Measurements from ENCODE around the gene ZBTB7A.

The ZBTB7A gene

DNA sequence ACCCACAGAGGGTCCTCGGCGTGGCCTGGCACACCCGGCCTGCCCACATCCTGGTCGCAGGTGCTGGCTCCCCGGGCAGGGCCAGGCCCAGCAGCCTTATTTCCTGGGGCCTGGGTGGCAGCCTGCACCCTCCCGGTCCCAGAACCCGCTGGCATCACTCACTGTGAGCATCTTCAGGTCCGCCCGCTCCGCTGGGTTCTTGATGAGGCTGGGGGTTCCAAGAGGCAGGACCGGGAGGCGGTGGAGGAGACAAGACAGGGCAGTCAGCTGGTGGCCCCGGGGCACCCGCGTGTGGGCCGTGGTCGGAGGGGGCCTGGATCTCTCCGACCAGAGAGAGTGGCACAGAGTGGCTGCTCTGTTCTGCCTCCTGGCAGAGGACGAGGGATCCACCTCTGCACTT is 27.6 kb upstream of the ZBTB7A start:
- TF ChIP-seq, protein P1, sequence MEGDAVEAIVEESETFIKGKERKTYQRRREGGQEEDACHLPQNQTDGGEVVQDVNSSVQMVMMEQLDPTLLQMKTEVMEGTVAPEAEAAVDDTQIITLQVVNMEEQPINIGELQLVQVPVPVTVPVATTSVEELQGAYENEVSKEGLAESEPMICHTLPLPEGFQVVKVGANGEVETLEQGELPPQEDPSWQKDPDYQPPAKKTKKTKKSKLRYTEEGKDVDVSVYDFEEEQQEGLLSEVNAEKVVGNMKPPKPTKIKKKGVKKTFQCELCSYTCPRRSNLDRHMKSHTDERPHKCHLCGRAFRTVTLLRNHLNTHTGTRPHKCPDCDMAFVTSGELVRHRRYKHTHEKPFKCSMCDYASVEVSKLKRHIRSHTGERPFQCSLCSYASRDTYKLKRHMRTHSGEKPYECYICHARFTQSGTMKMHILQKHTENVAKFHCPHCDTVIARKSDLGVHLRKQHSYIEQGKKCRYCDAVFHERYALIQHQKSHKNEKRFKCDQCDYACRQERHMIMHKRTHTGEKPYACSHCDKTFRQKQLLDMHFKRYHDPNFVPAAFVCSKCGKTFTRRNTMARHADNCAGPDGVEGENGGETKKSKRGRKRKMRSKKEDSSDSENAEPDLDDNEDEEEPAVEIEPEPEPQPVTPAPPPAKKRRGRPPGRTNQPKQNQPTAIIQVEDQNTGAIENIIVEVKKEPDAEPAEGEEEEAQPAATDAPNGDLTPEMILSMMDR (IDR thresholded peaks at IDR 0.05; ENCODE audit: low read depth, low read length), result no peak
- no peak for DNase-seq (ENCODE audit: low read depth in 2 of 2)
- no peak overlapping the region for H3K4me3 ChIP-seq (replicated peaks in 1 of 2; ENCODE audit: low read depth in 2 of 2, low read length in 2 of 2)

DNA sequence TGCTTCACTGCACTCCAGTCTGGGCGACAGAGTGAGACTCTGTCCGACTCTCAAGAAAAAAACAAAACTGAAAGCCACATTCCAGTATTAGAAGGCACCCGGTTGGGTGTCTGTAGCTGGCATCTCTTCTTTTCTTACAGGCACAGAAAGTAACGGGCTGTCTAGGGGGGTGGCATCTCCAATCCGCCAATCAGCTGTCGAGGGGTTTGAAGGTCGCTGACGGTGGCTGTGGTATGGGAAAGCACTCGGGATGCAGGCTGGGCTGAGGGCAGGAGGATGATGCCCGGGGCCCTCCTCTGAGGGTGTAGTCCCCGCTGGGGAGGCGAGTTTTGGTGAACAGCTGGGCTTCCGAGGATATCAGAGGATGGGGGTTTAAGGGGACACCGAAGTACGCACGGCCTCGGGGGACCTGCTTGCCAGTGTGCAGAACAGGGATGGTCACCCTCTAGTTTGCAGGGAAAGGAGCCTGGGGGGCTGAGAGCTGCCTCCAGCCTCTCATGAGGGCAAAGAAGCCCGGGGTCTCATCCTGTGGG is 27.0 kb upstream of the ZBTB7A start:
- TF ChIP-seq, protein P1 (IDR thresholded peaks at IDR 0.05; ENCODE audit: low read depth, low read length), result no peak
- H3K4me3 ChIP-seq (replicated peaks in 1 of 2; ENCODE audit: low read depth in 2 of 2, low read length in 2 of 2), result no peak overlapping the region

DNA sequence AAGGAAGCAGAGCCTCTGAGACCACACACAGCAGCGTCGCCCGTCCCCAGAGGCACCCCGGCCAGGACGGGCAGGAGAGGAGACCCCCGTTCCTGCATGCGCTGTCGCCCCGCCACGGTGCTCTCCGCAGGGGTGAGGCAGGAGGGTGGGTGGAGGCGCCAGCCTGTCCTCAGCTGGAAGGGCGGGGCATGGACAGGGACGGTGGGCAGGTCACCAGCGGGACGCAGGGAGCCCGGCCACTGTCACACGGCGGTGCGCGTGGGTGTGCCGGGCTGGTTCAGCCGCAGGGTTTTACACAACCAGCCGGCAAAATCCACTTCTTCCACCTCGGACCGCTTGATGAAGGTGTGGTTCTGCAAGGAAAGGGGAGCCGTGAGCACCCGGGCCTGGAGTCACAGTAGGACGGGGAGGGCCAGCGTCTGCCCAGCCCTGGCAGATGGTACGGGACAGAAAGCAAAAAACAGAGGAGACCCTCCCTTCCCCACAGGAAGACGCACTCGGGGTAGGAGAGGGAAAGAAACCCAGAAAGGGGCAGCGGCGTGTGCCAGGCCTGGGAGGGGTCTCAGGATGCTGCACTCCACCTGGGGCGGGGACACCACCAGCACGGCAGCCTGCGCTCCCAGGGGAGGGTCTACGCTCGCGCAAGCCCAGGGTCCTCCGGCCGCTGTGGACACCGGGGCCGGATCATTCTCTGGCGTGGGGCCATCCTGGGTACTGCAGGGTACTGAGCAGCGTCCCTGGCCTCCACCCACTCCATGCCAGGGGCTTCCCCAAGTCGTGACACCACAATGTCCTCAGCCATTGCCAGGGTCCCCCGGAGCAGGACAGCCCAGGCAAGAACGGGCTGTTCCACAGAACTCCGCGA is 23.9 kb upstream of the ZBTB7A start:
- H3K4me3 ChIP-seq (replicated peaks in 1 of 2; ENCODE audit: low read depth in 2 of 2, low read length in 2 of 2), result no peak overlapping the region
- no peak for DNase-seq (ENCODE audit: low read depth in 2 of 2)
- TF ChIP-seq, protein P1 (IDR thresholded peaks at IDR 0.05; ENCODE audit: low read depth, low read length), result no peak

More for the DNA sequence above, 27.0 kb upstream of the ZBTB7A start:
- DNase-seq (ENCODE audit: low read depth in 2 of 2), result no peak

DNA sequence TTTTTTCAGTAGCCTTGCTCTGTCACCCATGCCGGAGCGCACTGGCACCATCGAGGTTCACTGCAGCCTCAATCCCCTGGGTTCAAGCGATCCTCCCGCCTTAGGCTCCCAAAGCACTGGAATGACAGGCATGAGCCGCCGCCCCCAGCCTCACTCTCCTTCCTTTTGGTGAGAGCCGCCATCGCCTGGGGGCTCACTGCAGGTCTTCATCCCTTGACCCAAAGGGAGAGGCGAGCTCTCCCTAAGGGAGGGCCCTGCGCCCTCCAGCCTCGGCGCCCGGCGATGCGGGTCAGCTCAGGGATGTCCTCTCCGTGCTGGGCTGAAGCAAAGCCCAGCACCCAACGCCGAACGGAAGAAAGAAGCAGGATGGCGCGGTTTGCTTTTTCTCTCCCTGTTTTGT is 23.2 kb upstream of the ZBTB7A start:
- DNase-seq (ENCODE audit: low read depth in 2 of 2), result no peak
- TF ChIP-seq, protein P1 (IDR thresholded peaks at IDR 0.05; ENCODE audit: low read depth, low read length), result no peak
- H3K4me3 ChIP-seq (replicated peaks in 1 of 2; ENCODE audit: low read depth in 2 of 2, low read length in 2 of 2), result no peak overlapping the region

DNA sequence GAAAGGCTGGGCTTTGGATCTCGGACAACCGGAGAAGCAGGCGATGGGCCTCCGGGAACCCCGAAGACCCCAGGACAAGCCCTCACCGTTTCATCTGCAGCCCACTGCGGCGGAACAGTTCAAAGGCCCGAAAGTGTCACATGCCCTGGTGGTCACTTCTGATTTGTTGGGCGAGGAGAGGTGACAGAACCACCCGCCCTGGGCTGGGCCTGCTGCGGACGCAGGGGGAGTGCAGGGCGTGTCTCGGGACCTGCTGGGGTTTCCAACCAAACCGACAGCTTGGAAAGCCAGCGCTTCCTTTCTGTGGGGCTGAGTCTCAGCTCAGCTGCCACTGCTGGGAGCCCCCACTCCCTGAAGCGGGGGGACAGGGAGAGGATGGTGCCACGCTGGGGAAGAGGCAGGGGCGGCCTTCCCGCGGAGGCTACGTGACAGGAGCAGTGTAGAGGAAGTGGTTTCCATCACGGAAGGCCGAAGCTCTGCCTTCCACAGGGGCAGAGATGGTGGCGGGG is 22.8 kb upstream of the ZBTB7A start:
- TF ChIP-seq, protein P1 (IDR thresholded peaks at IDR 0.05; ENCODE audit: low read depth, low read length), result no peak
- H3K4me3 ChIP-seq (replicated peaks in 1 of 2; ENCODE audit: low read depth in 2 of 2, low read length in 2 of 2), result no peak overlapping the region
- no peak for DNase-seq (ENCODE audit: low read depth in 2 of 2)

DNA sequence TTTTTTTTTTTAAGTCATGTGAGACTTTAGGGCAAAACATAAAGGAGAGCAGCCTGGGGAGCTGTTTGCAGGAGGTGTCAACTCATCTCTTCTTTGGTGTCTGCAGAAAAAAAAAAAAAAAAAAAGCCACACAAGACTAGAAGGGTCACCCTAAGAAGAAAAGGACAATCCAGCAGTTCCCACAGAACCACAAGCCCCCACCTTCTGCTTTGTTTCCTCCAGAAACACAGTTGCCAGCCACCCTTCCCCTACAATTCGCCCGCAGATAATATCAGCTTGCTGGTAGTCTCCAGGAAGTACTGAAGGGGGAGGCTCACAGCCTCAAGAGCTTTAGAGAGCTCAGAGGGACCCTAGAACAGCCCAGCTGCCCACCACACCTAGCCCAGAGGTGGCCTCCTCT is 22.3 kb upstream of the ZBTB7A start:
- TF ChIP-seq, protein P1 (IDR thresholded peaks at IDR 0.05; ENCODE audit: low read depth, low read length), result no peak
- no peak overlapping the region for H3K4me3 ChIP-seq (replicated peaks in 1 of 2; ENCODE audit: low read depth in 2 of 2, low read length in 2 of 2)
- DNase-seq (ENCODE audit: low read depth in 2 of 2), result no peak

Measured in cardiac fibroblast (primary cell).